Mesothelial cell of epicardium (in vitro differentiated cells): ENCODE measurements around the gene CBLB. TPM values are rescaled to one million over a fixed set of nuclear protein-coding genes. Genes with fewer than 3 reads are reported as not detected.

ENCODE experiments used
- DNase-seq, 2 experiments: peaks; one replicate each; pipeline ENCODE4 v3.0.0; 2021; ENCODE audit warnings: low spot score in 2 of 2; ENCODE audit not compliant: unreplicated experiment in 2 of 2
- H3K27ac Mint-ChIP-seq: 2 replicates; pipeline ENCODE4 v1.8.0; 2021; ENCODE audit warnings: mixed read lengths
- H3K27me3 Mint-ChIP-seq: 2 replicates; pipeline ENCODE4 v1.8.0; 2021; ENCODE audit warnings: low read depth, mixed read lengths
- H3K36me3 Mint-ChIP-seq: 2 replicates; pipeline ENCODE4 v1.8.0; 2021; ENCODE audit warnings: mixed read lengths
- H3K4me1 Mint-ChIP-seq: 2 replicates; pipeline ENCODE4 v1.8.0; 2021; ENCODE audit warnings: mixed read lengths
- H3K4me3 Mint-ChIP-seq: 2 replicates; pipeline ENCODE4 v1.8.0; 2021; ENCODE audit warnings: mild to moderate bottlenecking, moderate library complexity, mixed read lengths
- H3K9me3 Mint-ChIP-seq: 2 replicates; pipeline ENCODE4 v1.8.0; 2021; ENCODE audit warnings: mixed read lengths
- total RNA-seq: library from RNA; stranded (reverse); gene quantifications from 3 replicates; pipeline ENCODE4 v1.2.1, GENCODE V29; 2021
- TF ChIP-seq, protein P1 (sequence below): fragments of 200-600 bp; sonication (generic); IDR thresholded peaks from one replicate; pipeline ENCODE4 v1.5.0; 2021; ENCODE audit warnings: antibody characterized with exemption; ENCODE audit not compliant: unreplicated experiment

The CBLB gene
- total RNA-seq, 1 donor from 2014 or later: 116 TPM

GRCh38 chr3:105911496-105911895 is 42.7 kb upstream of the CBLB start:
- TF ChIP-seq, protein P1, sequence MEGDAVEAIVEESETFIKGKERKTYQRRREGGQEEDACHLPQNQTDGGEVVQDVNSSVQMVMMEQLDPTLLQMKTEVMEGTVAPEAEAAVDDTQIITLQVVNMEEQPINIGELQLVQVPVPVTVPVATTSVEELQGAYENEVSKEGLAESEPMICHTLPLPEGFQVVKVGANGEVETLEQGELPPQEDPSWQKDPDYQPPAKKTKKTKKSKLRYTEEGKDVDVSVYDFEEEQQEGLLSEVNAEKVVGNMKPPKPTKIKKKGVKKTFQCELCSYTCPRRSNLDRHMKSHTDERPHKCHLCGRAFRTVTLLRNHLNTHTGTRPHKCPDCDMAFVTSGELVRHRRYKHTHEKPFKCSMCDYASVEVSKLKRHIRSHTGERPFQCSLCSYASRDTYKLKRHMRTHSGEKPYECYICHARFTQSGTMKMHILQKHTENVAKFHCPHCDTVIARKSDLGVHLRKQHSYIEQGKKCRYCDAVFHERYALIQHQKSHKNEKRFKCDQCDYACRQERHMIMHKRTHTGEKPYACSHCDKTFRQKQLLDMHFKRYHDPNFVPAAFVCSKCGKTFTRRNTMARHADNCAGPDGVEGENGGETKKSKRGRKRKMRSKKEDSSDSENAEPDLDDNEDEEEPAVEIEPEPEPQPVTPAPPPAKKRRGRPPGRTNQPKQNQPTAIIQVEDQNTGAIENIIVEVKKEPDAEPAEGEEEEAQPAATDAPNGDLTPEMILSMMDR: no peak
- H3K27ac Mint-ChIP-seq: no peak overlapping the region
- no peaks in the 10 kb centered on the region for H3K27me3 Mint-ChIP-seq
- H3K9me3 Mint-ChIP-seq: peaks cover 14% of the 10 kb centered on the region
- H3K4me1 Mint-ChIP-seq: peaks cover 11% of the 10 kb centered on the region
- no peak overlapping the region for H3K4me3 Mint-ChIP-seq
- DNase-seq: no peak
- H3K36me3 Mint-ChIP-seq: peaks cover 5% of the 10 kb centered on the region

- no peaks in the 10 kb centered on the region for H3K27me3 Mint-ChIP-seq
- H3K27ac Mint-ChIP-seq: peak overlapping the region; percentile 28
- peaks cover 10% of the 10 kb centered on the region for H3K9me3 Mint-ChIP-seq
- TF ChIP-seq, protein P1: no peak
- H3K36me3 Mint-ChIP-seq: no peaks in the 10 kb centered on the region
- DNase-seq: no peak
- H3K4me3 Mint-ChIP-seq: no peak overlapping the region
- H3K4me1 Mint-ChIP-seq: peaks cover 13% of the 10 kb centered on the region
These were observed 39.0 kb upstream of the CBLB start for GRCh38 chr3:105907777-105908176.

DNA sequence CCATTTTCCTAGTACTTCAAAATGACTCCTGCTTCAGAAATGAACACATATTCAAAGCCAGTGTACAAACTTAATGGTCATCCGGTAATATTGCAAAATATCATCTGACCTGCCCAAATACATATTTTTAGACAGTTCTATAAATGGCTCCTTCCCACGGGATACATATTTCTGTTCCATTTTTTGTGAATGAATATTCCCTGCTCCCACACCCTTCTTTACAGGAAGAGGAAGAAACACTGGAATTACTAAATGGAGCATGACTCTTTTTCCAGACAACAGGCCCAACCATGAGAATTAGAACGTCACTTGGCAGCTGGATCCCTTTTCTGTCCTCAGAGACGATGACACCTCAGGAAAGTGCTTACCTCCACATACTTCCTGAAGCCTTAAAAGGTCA is 38.0 kb upstream of the CBLB start:
- TF ChIP-seq, protein P1: no peak
- peaks cover 13% of the 10 kb centered on the region for H3K9me3 Mint-ChIP-seq
- H3K27ac Mint-ChIP-seq: peak overlapping the region; percentile 69

DNA sequence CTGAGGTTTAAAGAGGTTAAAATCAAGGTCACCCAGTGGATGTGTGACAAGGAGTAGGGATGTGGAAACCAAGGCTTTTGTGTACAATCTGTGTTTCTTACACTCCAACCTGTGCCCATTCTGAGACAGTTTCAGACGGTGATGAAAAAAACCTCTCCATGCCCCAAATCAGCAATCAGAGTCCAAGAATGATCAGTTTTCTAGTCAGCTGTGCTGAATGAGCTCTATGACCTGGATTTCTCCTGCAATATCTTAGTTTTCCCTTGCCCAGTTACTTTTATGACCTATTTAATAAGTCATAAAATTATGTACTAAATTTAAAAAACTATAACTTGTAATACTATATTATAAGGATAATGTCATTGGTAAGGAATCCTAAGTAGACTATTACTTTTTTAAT is 37.5 kb upstream of the CBLB start:
- Mint-ChIP-seq H3K9me3 (peaks cover 13% of the 10 kb centered on the region), H3K4me3 (no peak overlapping the region), H3K4me1 (peaks cover 13% of the 10 kb centered on the region), H3K27me3 (no peaks in the 10 kb centered on the region), H3K27ac (no peak overlapping the region), H3K36me3 (no peaks in the 10 kb centered on the region)
- no peak for DNase-seq
- TF ChIP-seq, protein P1: no peak

More for the DNA sequence above, 38.0 kb upstream of the CBLB start:
- H3K4me1 Mint-ChIP-seq: peaks cover 13% of the 10 kb centered on the region
- H3K27me3 Mint-ChIP-seq: no peaks in the 10 kb centered on the region
- no peak overlapping the region for H3K4me3 Mint-ChIP-seq
- no peaks in the 10 kb centered on the region for H3K36me3 Mint-ChIP-seq
- DNase-seq: no peak

- Mint-ChIP-seq H3K4me1 (peaks cover 13% of the 10 kb centered on the region), H3K9me3 (peaks cover 13% of the 10 kb centered on the region), H3K36me3 (no peaks in the 10 kb centered on the region), H3K27me3 (no peaks in the 10 kb centered on the region), H3K27ac (no peak overlapping the region), H3K4me3 (no peak overlapping the region)
- DNase-seq: no peak
- TF ChIP-seq, protein P1: no peak
These were observed 36.5 kb upstream of the CBLB start for GRCh38 chr3:105905328-105905727.
